Adrenal gland (tissue), 5 donors: Measurements from ENCODE around the gene CNKSR1.

ENCODE experiments used
- POLR2A ChIP-seq, 2 donors: fragments of 450-650 bp; IDR thresholded peaks; one replicate each; pipeline ENCODE4 v1.6.1; 2017; ENCODE audit warnings: antibody characterized with exemption in 2 of 2, mild to moderate bottlenecking in 2 of 2, moderate library complexity in 1 of 2
- TF ChIP-seq, protein P1 (sequence below), 6 experiments: fragments of 450-650 bp in 4 of 6; fragments of 200-600 bp in 2 of 6; sonication (generic) in 1 of 6; IDR thresholded peaks; 1 replicate in 5 of 6; 2 replicates in 1 of 6; pipeline versions ENCODE4 v1.5.1 to v1.8.0; 2016 to 2021; ENCODE audit warnings: antibody characterized with exemption in 6 of 6, mild to moderate bottlenecking in 2 of 6, moderate library complexity in 1 of 6
- donor health status: DM: no; HTN: no; CAD: no.

DNA sequence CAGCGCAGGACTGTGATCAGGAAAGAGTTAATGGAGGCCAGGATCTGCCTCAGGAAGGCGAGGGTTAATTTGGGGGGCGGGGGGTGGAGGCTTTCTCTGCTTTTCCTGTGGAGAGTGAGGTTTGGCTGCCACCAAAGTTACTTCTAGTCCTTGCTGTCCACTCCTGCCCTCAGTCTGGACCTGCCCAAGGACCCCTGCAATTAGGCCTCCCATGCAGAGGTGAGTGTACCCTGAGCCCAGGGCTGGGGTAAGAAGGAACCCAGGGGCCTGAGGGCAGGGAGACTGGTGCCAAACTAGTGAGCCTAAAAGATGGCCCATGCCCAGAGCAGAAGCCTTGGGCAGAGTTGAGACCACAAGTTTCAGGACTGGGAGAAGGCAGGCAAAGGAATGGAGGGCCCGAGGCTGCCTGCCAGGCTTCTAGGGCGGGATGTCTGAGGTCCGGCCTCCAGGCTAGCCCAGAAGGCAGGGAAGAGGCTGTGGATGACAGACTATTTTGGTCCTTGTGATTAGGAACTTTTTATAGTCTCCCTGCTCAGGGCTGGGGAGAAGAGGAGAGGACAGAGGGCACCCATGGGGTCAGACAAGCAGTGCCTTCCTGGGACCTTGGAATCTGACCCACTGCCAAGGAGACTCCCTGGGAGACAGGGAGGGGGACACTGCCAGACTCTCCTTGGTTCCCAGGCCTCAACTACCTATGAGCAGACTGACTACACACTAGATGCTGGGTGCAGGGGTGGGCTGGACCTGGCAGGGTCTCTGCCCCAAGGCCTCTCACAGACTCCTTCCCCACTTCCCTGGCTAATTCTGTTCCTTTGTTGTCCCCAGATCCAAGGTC, 18.2 kb upstream of the CNKSR1 start, which contains the start of gene FAM110D:
- TF ChIP-seq, protein P1, sequence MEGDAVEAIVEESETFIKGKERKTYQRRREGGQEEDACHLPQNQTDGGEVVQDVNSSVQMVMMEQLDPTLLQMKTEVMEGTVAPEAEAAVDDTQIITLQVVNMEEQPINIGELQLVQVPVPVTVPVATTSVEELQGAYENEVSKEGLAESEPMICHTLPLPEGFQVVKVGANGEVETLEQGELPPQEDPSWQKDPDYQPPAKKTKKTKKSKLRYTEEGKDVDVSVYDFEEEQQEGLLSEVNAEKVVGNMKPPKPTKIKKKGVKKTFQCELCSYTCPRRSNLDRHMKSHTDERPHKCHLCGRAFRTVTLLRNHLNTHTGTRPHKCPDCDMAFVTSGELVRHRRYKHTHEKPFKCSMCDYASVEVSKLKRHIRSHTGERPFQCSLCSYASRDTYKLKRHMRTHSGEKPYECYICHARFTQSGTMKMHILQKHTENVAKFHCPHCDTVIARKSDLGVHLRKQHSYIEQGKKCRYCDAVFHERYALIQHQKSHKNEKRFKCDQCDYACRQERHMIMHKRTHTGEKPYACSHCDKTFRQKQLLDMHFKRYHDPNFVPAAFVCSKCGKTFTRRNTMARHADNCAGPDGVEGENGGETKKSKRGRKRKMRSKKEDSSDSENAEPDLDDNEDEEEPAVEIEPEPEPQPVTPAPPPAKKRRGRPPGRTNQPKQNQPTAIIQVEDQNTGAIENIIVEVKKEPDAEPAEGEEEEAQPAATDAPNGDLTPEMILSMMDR (IDR thresholded peaks at IDR 0.05) = no peak
- no peak for TF ChIP-seq POLR2A (IDR thresholded peaks at IDR 0.05)
